NB4 (cell line): ENCODE data around the gene PPP1R16B.

Source experiments
- CTCF ChIP-seq: IDR thresholded peaks from one replicate; pipeline ENCODE4 v1.5.1; 2012; ENCODE audit warnings: low read depth, low read length
- MAX ChIP-seq: IDR thresholded peaks from 2 replicates; pipeline ENCODE4 v1.6.1; 2011; ENCODE audit warnings: low read depth, low read length
- POLR2A ChIP-seq: IDR thresholded peaks from 2 replicates; pipeline ENCODE4 v1.6.1; 2011; ENCODE audit warnings: mild to moderate bottlenecking; ENCODE audit not compliant: insufficient read length; ENCODE audit errors: extremely low read depth

GRCh38 chr20:38841570-38841969 is 36.1 kb downstream of the PPP1R16B start:
- no peak for TF ChIP-seq CTCF
- no peak for TF ChIP-seq POLR2A
- TF ChIP-seq MAX: no peak
